WTC11 (cell line): ENCODE data around the gene TERC. TPM values are rescaled to one million over a fixed set of nuclear protein-coding genes. Genes with fewer than 3 reads are reported as not detected.

Experiments used
- ATAC-seq: fragments of 200-7000 bp; cut with Tn5 transposase; 2 replicates; pipeline ENCODE4 v1.10.0; 2021; ENCODE audit warnings: mild to moderate bottlenecking, moderate library complexity
- CTCF ChIA-PET: fragments of 300-600 bp; sonication (Branson Sonifier 250); formaldehyde crosslinking; loops from one replicate; lab custom pipeline; 2021; ENCODE audit warnings: antibody characterized with exemption; lab: Charles Lee
- POLR2A ChIA-PET: fragments of 350-600 bp; sonication (Branson Sonifier 250); formaldehyde crosslinking; loops from one replicate; lab custom pipeline; 2021; ENCODE audit warnings: antibody characterized with exemption; lab: Charles Lee
- DNase-seq: peaks from one replicate; pipeline ENCODE4 v3.0.0; 2021; ENCODE audit warnings: low spot score
- H3K27ac Mint-ChIP-seq: 2 replicates; pipeline ENCODE4 v1.8.0; 2021; ENCODE audit warnings: mixed read lengths
- H3K27me3 Mint-ChIP-seq: 2 replicates; pipeline ENCODE4 v1.8.0; 2021; ENCODE audit warnings: low read depth, mild to moderate bottlenecking, moderate library complexity, mixed read lengths
- H3K36me3 Mint-ChIP-seq: 2 replicates; pipeline ENCODE4 v1.8.0; 2021; ENCODE audit warnings: mixed read lengths
- H3K4me1 Mint-ChIP-seq: 2 replicates; pipeline ENCODE4 v1.8.0; 2022; ENCODE audit warnings: mixed read lengths
- H3K4me3 Mint-ChIP-seq: 2 replicates; pipeline ENCODE4 v1.8.0; 2021; ENCODE audit warnings: mild to moderate bottlenecking, moderate library complexity, mixed read lengths
- H3K9me3 Mint-ChIP-seq: 2 replicates; pipeline ENCODE4 v1.8.0; 2021; ENCODE audit warnings: mixed read lengths
- ATF6 ChIP-seq: sonication (generic); formaldehyde crosslinking; IDR thresholded peaks from 2 replicates; pipeline ENCODE4 v1.8.1; 2023; ENCODE audit warnings: mild to moderate bottlenecking, missing genetic modification reagents
- CBFB ChIP-seq: sonication (generic); formaldehyde crosslinking; IDR thresholded peaks from 2 replicates; pipeline ENCODE4 v1.8.1; 2022; ENCODE audit warnings: mild to moderate bottlenecking, low read depth, missing genetic modification reagents
- EMX1 ChIP-seq: fragments of 250-450 bp; sonication (Bioruptor Pico); IDR thresholded peaks from 2 replicates; pipeline ENCODE4 v1.8.0; 2021; ENCODE audit warnings: mild to moderate bottlenecking
- FOXK1 ChIP-seq: sonication (generic); formaldehyde crosslinking; IDR thresholded peaks from 2 replicates; pipeline ENCODE4 v1.8.0; 2022; ENCODE audit warnings: mild to moderate bottlenecking, moderate library complexity, missing genetic modification reagents
- FOXP1 ChIP-seq: sonication (generic); formaldehyde crosslinking; IDR thresholded peaks from 2 replicates; pipeline ENCODE4 v1.8.0; 2022; ENCODE audit warnings: missing genetic modification reagents, mild to moderate bottlenecking, moderate library complexity, borderline replicate concordance
- NFYB ChIP-seq: sonication (generic); formaldehyde crosslinking; conservative IDR thresholded peaks from 2 replicates; pipeline ENCODE4 v1.8.0; 2022; ENCODE audit warnings: low read depth, missing genetic modification reagents
- NR3C1 ChIP-seq: sonication (generic); formaldehyde crosslinking; conservative IDR thresholded peaks from 2 replicates; pipeline ENCODE4 v1.8.1; 2023; ENCODE audit warnings: low read depth, mild to moderate bottlenecking, missing genetic modification reagents
- SP1 ChIP-seq: sonication (generic); formaldehyde crosslinking; conservative IDR thresholded peaks from 2 replicates; pipeline ENCODE4 v1.8.1; 2022; ENCODE audit warnings: missing genetic modification reagents
- TP53 ChIP-seq: sonication (generic); formaldehyde crosslinking; IDR thresholded peaks from 2 replicates; pipeline ENCODE4 v1.8.1; 2023; ENCODE audit warnings: mild to moderate bottlenecking, missing genetic modification reagents
- ZBTB21 ChIP-seq: sonication (generic); formaldehyde crosslinking; IDR thresholded peaks from 2 replicates; pipeline ENCODE4 v1.8.1; 2023; ENCODE audit warnings: mild to moderate bottlenecking, missing genetic modification reagents, borderline replicate concordance
- ZNF121 ChIP-seq: sonication (generic); formaldehyde crosslinking; IDR thresholded peaks from 2 replicates; pipeline ENCODE4 v1.8.0; 2023; ENCODE audit warnings: missing genetic modification reagents
- ZNF263 ChIP-seq: sonication (generic); formaldehyde crosslinking; IDR thresholded peaks from 2 replicates; pipeline ENCODE4 v1.8.1; 2022; ENCODE audit warnings: low read depth, mild to moderate bottlenecking, moderate library complexity, missing genetic modification reagents
- ZNF317 ChIP-seq: sonication (generic); formaldehyde crosslinking; IDR thresholded peaks from 2 replicates; pipeline ENCODE4 v1.8.1; 2023; ENCODE audit warnings: low read depth, mild to moderate bottlenecking, moderate library complexity, missing genetic modification reagents, borderline replicate concordance
- ZNF416 ChIP-seq: fragments of 250-450 bp; sonication (Bioruptor Pico); IDR thresholded peaks from 2 replicates; pipeline ENCODE4 v1.9.0; 2021; ENCODE audit warnings: mild to moderate bottlenecking, inconsistent platforms
- ZNF423 ChIP-seq: fragments of 250-450 bp; sonication (Bioruptor Pico); IDR thresholded peaks from 2 replicates; pipeline ENCODE4 v2.1.2; 2022; ENCODE audit warnings: mild to moderate bottlenecking, moderate library complexity
- ZNF671 ChIP-seq: fragments of 250-450 bp; sonication (Bioruptor Pico); IDR thresholded peaks from 2 replicates; pipeline ENCODE4 v1.8.0; 2021; ENCODE audit warnings: mild to moderate bottlenecking
- total RNA-seq: library from RNA; stranded (reverse); gene quantifications from 3 replicates; pipeline ENCODE4 v1.2.3, GENCODE V29; 2021
- TF ChIP-seq, protein P1 (sequence below): fragments of 250-450 bp; sonication (Bioruptor Pico); IDR thresholded peaks from 2 replicates; pipeline ENCODE4 v1.9.0; 2021; ENCODE audit warnings: moderate library complexity, mild to moderate bottlenecking, inconsistent platforms, borderline replicate concordance
- TF ChIP-seq, protein P2 (sequence below): sonication (generic); formaldehyde crosslinking; conservative IDR thresholded peaks from 2 replicates; pipeline ENCODE4 v1.8.1; 2023; ENCODE audit warnings: mild to moderate bottlenecking, low read depth, missing genetic modification reagents, moderate library complexity

TERC gene
- total RNA-seq, 1 experiment from 2014 or later = 34.3 TPM

DNA sequence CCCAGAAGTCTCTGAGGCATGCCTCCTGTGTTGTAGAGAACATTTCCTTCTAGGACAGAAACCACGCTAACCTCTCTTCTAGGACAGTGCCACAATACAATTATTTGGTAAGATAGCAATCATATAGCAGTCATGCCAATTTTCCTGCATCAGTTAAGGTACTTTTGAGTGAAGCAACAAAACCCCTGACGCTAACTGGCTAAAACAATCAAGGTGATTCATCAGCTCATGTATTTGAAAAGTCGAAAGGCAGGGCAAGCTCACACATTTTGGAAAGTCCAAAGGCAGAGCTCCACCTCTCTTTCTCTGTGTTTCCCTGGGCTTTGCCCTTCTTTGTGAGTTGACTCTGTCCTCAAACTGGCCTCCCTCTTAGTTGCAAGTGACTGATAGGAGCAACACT is 10.1 kb downstream of the TERC start:
- ATAC-seq (no peak), DNase-seq (no peak)
- Mint-ChIP-seq H3K36me3 (no peaks in the 10 kb centered on the region), H3K27me3 (no peaks in the 10 kb centered on the region), H3K9me3 (peaks cover 4% of the 10 kb centered on the region; the same call in 1 of the 2 replicates), H3K27ac (no peak overlapping the region), H3K4me1 (peaks cover 7% of the 10 kb centered on the region), H3K4me3 (no peak overlapping the region)
- POLR2A ChIA-PET = no interaction called here
- CTCF ChIA-PET = interaction anchor here (1.2 to 1.5 kb wide), 2 partner anchors 9 to 11 kb away, joined by 3 read pairs; no protein-coding TSS in a partner anchor
- TF ChIP-seq TP53 (CRISPR knock-in tag) (no peak), ZNF317 (CRISPR knock-in tag) (no peak)

GRCh38 chr3:169751875-169752274 is 13.0 kb downstream of the TERC start:
- TF ChIP-seq, protein P1, sequence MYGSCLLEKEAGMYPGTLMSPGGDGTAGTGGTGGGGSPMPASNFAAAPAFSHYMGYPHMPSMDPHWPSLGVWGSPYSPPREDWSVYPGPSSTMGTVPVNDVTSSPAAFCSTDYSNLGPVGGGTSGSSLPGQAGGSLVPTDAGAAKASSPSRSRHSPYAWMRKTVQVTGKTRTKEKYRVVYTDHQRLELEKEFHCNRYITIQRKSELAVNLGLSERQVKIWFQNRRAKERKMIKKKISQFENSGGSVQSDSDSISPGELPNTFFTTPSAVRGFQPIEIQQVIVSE (CRISPR knock-in tag) = no peak
- no peak for TF ChIP-seq ZNF671 (CRISPR knock-in tag)
- no peak for TF ChIP-seq NR3C1 (CRISPR knock-in tag)
- TF ChIP-seq FOXP1 (CRISPR knock-in tag) = no peak
- no peak for TF ChIP-seq ZBTB21
- TF ChIP-seq FOXK1 = no peak
- no peak for TF ChIP-seq ZNF416 (CRISPR knock-in tag)
- TF ChIP-seq CBFB (CRISPR knock-in tag) = no peak
- TF ChIP-seq SP1 (CRISPR knock-in tag) = no peak
- TF ChIP-seq ZNF423 = no peak
- no peak for TF ChIP-seq ZNF263 (CRISPR knock-in tag)
- TF ChIP-seq EMX1 (CRISPR knock-in tag) = no peak
- TF ChIP-seq, protein P2, sequence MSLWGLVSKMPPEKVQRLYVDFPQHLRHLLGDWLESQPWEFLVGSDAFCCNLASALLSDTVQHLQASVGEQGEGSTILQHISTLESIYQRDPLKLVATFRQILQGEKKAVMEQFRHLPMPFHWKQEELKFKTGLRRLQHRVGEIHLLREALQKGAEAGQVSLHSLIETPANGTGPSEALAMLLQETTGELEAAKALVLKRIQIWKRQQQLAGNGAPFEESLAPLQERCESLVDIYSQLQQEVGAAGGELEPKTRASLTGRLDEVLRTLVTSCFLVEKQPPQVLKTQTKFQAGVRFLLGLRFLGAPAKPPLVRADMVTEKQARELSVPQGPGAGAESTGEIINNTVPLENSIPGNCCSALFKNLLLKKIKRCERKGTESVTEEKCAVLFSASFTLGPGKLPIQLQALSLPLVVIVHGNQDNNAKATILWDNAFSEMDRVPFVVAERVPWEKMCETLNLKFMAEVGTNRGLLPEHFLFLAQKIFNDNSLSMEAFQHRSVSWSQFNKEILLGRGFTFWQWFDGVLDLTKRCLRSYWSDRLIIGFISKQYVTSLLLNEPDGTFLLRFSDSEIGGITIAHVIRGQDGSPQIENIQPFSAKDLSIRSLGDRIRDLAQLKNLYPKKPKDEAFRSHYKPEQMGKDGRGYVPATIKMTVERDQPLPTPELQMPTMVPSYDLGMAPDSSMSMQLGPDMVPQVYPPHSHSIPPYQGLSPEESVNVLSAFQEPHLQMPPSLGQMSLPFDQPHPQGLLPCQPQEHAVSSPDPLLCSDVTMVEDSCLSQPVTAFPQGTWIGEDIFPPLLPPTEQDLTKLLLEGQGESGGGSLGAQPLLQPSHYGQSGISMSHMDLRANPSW = no peak
- no peak for TF ChIP-seq ZNF121 (CRISPR knock-in tag)
- TF ChIP-seq, all 79 proteins: peak for 0
- POLR2A ChIA-PET = interaction anchor here (0.6 kb wide), 1 partner anchor 287 kb away, joined by 3 read pairs; no protein-coding TSS in a partner anchor
- Mint-ChIP-seq H3K4me1 (peaks cover 7% of the 10 kb centered on the region), H3K27ac (no peak overlapping the region), H3K36me3 (no peaks in the 10 kb centered on the region), H3K9me3 (no peaks in the 10 kb centered on the region), H3K4me3 (no peak overlapping the region), H3K27me3 (no peaks in the 10 kb centered on the region)
- no peak for DNase-seq
- CTCF ChIA-PET = no interaction called here
- ATAC-seq = no peak

DNA sequence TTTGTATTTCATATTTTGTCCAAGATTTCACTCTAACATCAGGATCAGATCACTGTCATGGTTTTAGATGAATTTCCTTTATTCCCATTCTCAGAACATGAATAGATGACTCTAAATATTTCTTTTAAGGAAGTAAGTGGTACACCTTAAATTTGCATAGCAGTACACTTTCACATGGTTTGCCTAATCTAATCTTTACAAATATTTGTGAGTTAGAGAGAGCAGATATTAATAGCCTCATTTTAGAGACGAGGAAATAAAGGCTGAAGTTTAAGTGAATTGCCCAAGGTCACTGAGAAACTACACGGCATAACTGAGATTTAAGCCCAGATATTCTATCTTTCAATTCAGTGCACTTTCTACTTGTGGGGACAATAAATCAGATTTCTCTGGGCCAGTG is 14.2 kb downstream of the TERC start:
- ATAC-seq = no peak
- TF ChIP-seq ATF6 (CRISPR knock-in tag) (no peak), NFYB (CRISPR knock-in tag) (no peak)
- Mint-ChIP-seq H3K4me1 (peaks cover 7% of the 10 kb centered on the region), H3K4me3 (no peak overlapping the region), H3K27ac (no peak overlapping the region), H3K9me3 (no peaks in the 10 kb centered on the region), H3K27me3 (no peaks in the 10 kb centered on the region), H3K36me3 (no peaks in the 10 kb centered on the region)
- ChIA-PET POLR2A (no interaction called here), CTCF (no interaction called here)
- no peak for DNase-seq
